GM20431 (cell line): ENCODE measurements around the gene MACROD2.
"Not testable (repeated sequence)": the region's sequence is repeated elsewhere in the genome, so short reads cannot be mapped to it uniquely, and the experiment has no call there.

Experiments used
- in situ Hi-C: fragments of 300-500 bp; cut with MseI, MboI; formaldehyde crosslinking; loops from one replicate; pipeline ENCODE4 v1.15.0; 2020; ENCODE audit warnings: low sequenced_read_pairs; ENCODE audit not compliant: unreplicated experiment

The MACROD2 gene

GRCh38 chr20:14178528-14178927 is 183.2 kb downstream of the MACROD2 start:
- in situ Hi-C loops, result no loop called here

DNA sequence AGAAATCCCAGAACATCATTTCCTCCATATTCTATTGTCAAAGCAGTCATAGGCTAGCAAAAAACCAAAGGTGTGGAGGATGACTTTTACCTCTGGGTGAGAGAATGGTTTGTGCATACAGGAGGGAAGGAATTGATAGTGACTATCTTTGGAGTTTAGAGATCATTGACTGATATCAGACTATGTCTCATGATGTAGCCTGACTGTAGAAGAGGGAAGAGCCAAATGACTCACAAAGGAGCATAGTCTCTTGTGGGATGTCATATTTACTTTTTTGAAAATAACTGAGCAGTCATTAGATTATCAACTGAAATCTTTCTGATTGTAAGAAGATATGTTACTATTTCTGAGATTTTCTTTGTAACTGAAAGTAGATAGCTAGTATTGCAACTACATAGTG is 183.6 kb downstream of the MACROD2 start:
- in situ Hi-C loops, result no loop called here

DNA sequence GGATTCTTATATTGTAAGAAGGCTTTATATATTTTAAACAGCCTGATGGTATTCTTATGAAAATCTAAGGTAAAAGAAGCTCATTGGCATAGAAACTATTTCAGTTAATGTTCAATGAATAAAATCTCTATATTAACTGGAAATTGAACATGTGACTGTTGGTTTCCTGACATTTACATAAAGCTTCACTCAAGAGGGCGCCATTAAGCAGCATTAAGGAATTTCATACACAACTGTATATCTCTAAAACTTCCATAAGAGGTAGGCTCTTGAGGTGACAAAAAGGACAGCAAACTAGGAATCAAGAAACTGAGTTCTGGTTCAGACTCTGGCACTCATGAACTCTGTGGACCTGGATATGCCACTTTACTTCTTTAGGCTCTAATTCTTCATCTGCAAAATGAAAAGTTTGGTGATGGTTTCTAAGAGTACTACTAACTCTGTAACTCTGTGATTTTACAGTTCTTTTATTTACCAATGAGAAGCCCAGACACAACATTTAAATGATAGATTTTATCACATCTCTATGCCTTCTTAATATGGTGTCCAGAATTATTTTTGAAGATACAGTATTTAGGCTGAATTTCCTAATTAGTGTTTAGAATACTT is 194.6 kb downstream of the MACROD2 start:
- in situ Hi-C loops, result no loop called here

- in situ Hi-C loops, result no loop called here
Measured at GRCh38 chr20:14191559-14191958, 196.2 kb downstream of the MACROD2 start.

DNA sequence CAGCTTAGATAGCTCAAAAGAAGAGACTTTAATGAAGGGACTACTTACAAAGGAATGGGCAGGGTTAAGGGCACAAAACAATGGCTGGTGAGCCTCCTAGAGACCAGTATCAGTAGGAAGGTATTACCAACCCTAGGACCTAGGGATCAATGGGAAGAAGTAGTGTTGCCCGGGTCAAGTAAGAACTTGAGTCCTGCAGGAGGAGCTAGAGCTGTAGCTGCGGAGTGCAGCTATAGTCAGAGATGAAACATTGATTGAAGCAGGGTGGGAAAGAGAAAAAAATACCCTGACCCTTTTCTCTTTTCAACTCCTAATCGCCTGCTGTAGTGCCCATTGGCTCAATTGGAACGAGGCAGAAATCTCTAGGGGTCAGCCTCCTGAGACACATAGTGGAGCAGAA is 198.1 kb downstream of the MACROD2 start:
- in situ Hi-C loops, result no loop called here

- in situ Hi-C loops, result no loop called here
Measured at GRCh38 chr20:14193885-14194284, 198.6 kb downstream of the MACROD2 start.

- in situ Hi-C loops, result no loop called here
Measured at GRCh38 chr20:14197097-14197496, 201.8 kb downstream of the MACROD2 start.

DNA sequence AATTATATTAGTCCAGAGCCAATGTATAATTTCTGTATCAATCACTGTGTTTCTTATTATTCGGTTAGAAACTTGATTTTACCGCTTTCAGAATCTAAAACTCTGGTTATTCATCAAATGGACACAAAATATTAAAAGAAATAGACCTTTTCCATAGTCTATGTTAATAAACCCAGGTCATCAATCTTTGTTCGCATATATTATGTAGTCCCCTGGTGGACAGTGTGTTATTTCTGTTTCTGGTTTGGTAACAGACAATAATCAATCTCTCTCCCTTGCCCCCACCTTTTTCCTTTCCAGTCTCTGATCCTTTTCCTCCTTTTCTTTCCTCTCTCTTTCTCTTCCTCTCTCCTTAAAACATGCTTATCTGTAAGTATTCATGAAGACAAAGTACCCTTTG is 203.1 kb downstream of the MACROD2 start:
- in situ Hi-C loops, result no loop called here

DNA sequence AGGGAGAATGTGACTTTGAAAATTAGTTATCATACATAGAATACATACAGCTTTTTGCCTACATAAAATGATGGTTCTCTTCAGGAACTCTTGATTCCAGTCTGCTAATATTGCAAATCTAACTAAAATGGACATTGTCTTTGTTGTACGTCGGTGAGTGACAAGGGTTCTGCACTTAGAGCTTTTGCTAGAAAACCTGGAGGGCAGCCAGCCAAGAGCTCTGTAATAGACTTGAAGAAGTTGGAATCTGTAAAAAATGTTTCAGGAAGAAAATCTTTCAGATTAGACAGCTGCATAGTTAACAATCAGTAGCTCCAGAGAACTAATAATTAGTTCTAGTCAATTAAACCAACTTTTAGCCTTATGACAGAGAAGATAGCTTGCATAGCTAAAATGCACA is 203.8 kb downstream of the MACROD2 start:
- in situ Hi-C loops, result no loop called here

- in situ Hi-C loops, result no loop called here
Measured at GRCh38 chr20:14203657-14204056, 208.3 kb downstream of the MACROD2 start.

- in situ Hi-C loops, result no loop called here
Measured at GRCh38 chr20:14207591-14207990, 212.3 kb downstream of the MACROD2 start.

DNA sequence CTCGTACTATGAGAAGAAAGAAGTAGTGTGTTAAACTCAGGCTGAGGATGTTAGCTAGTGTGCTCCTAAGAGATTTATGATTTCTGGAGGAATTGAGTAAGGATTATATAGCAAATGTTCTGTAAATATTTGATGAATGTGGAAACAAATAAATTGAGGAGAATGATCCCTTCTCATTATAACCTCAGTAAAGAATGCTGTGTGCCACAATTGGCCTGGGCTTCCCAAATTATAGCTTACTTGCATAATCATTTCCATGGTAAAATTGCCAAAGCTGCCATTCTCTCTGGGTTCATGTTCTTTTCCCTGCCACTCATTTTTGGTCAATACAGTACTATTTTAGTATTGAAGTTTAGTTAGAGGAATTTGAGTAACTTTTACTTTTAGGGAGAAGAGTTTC is 213.6 kb downstream of the MACROD2 start:
- in situ Hi-C loops, result no loop called here

DNA sequence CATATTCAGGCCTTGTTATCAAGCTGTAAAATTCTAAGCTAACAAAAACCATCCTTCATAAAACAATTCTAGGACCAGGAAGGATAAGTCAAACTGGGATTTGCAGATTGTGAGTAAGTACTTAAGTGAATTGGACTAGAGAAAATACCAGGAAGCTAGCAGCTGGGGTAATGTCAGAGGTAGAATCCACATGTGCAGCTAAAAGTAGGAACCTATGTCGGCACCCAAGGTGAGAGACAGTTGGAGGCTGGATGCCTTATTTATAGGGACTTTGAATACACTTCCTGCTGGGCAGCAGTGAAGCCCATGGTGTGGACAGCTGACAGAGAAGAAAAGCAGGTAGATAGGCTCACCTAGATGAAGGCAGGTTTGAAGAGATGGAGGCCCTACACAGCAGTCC is 214.8 kb downstream of the MACROD2 start:
- in situ Hi-C loops, result no loop called here

DNA sequence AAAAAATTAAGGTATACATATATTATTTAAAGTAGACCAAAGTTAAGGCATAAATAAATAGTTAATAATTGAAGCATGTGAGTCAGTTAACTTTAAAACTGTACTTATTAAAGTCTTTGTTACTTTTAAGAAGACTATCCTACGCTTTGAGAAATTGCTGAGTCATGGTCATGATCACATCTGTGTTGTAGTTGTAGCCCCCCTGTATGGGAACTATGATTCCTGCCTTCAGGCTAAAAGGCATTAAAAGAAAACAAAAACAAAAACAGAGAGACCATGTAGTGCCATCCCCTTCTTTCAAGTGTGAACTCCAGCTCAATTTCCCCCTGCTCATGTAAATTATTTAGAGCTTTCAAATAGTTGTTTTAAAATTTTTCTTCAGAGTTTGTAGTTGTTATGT is 218.7 kb downstream of the MACROD2 start:
- in situ Hi-C loops, result no loop called here

DNA sequence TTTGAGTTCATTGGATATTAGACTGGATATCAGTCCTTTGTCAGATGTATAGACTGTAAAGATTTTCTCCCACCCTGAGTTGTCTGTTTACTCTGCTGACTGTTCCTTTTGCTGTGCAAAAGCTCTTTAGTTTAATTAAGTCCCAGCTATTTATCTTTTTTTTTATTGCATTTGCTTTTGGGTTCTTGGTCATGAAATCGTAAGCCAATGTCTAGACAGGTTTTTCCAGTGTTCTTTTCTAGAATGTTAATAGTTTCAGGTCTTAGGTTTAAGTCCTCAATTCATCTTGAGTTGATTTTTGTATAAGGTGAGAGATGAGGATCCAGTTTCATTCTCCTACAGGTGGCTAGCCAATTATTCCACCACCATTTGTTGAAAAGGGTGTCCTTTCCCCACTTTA is 220.6 kb downstream of the MACROD2 start:
- in situ Hi-C loops, result not testable (repeated sequence)

DNA sequence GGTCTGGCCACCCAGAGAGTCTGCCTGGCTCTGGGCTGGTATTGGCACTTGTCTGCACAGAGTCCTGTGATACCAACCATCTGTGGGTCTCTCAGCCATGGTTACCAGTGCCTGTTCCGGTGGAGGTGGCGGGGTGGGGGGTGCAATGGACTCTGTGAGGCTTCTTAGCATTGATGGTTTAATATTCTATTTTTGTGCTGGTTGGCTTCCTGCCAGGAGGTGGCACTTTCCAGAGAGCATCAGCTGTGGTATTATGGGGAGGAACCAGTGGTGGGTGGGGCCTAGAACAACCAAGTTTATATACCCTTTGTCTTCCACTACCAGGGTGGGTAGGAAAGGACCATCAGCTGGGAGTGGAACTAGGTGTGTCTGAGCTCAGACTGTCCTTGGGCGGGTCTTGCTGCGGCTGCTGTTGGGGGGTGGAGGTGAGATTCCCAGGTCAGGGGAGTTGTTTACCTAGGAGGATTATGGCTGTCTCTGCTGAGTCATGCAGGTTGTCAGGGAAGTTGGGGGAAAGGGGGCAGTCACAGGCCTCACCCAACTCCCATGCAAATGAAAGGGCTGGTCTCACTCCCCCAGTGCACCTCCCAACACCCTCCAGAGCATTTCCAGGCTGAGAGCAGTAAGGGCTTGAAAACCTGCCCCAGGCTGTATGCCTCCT is 224.6 kb downstream of the MACROD2 start:
- in situ Hi-C loops, result no loop called here

- in situ Hi-C loops, result no loop called here
Measured at GRCh38 chr20:14220986-14221385, 225.7 kb downstream of the MACROD2 start.

GRCh38 chr20:14223806-14224205 is 228.5 kb downstream of the MACROD2 start:
- in situ Hi-C loops, result no loop called here

DNA sequence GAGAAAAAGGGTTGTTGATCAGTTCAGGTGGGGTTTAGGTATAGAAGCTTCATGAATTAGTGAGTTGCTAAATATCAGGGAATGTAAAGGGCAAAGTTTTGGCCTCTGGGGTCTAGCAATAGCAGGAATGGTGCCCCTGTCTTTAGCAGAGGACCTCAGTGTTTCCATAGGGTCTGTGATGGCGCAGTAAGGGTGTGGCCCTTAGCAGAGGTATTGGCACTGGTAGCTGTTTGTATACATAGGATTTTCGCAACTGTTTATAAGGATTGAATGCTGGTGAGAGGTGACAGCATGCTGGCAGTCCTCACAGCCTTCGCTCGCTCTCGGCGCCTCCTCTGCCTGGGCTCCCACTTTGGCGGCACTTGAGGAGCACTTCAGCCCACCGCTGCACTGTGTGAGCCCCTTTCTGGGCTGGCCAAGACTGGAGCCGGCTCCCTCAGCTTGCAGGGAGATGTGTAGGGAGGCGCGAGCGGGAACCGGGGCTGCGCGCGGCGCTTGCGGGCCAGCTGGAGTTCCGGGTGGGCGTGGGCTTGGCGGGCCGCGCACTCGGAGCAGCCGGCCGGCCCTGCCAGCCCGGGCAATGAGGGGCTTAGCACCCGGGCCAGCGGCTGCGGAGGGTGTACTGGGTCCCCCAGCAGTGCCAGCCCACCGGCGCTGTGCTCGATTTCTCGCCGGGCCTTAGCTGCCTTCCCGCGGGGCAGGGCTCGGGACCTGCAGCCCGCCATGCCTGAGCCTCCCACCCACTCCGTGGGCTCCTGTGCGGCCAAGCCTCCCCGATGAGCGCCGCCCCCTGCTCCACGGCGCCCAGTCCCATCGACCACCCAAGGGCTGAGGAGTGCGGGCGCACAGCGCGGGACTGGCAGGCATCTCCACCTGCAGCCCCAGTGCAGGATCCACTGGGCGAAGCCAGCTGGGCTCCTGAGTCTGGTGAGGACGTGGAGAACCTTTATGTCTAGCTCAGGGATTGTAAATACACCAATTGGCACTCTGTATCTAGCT is 231.0 kb downstream of the MACROD2 start:
- in situ Hi-C loops, result not testable (repeated sequence)

GRCh38 chr20:14232650-14233049 is 237.3 kb downstream of the MACROD2 start:
- in situ Hi-C loops, result no loop called here
